Measurements from ENCODE around the gene CRP. TPM values are rescaled to one million over a fixed set of nuclear protein-coding genes. Genes with fewer than 3 reads are reported as not detected.
"Not testable (repeated sequence)": the region's sequence is repeated elsewhere in the genome, so short reads cannot be mapped to it uniquely, and the experiment has no call there.

The CRP gene
- total RNA-seq, 2 donors from 2014 or later, result not detected

GRCh38 chr1:159746666-159747065 lies 32.3 kb upstream of the CRP start:
- Histone ChIP-seq H3K4me1 (ENCODE audit: control insufficient read depth in 1 of 2, low read depth in 2 of 2) (no peaks in the 10 kb centered on the region), H3K27me3 (replicated peaks; ENCODE audit: insufficient read depth) (no peaks in the 10 kb centered on the region), H3K9me3 (no peaks in the 10 kb centered on the region), H3K36me3 (no peaks in the 10 kb centered on the region), H3K4me3 (no peak overlapping the region), H3K27ac (no peak overlapping the region)
- DNase-seq (ENCODE audit: low spot score) (no peak), ATAC-seq (ENCODE audit: insufficient number of reproducible peaks, low FRiP score, low read depth) (no peak)
- TF ChIP-seq CTCF (IDR thresholded peaks at IDR 0.05), result no peak

GRCh38 chr1:159743651-159744410 lies 29.4 kb upstream of the CRP start:
- DNase-seq (ENCODE audit: low spot score) (no peak), ATAC-seq (ENCODE audit: insufficient number of reproducible peaks, low FRiP score, low read depth) (no peak)
- H3K36me3 ChIP-seq, result no peaks in the 10 kb centered on the region
- H3K9me3 ChIP-seq, result no peaks in the 10 kb centered on the region
- H3K27ac ChIP-seq, result no peak overlapping the region
- no peak for TF ChIP-seq CTCF (IDR thresholded peaks at IDR 0.05)
- H3K27me3 ChIP-seq (replicated peaks; ENCODE audit: insufficient read depth), result no peaks in the 10 kb centered on the region
- no peaks in the 10 kb centered on the region for H3K4me1 ChIP-seq (ENCODE audit: control insufficient read depth in 1 of 2, low read depth in 2 of 2)
- no peak overlapping the region for H3K4me3 ChIP-seq

GRCh38 chr1:159737238-159737916 lies 23.0 kb upstream of the CRP start:
- Histone ChIP-seq H3K9me3 (no peaks in the 10 kb centered on the region), H3K36me3 (no peaks in the 10 kb centered on the region), H3K4me3 (no peak overlapping the region), H3K4me1 (ENCODE audit: control insufficient read depth in 1 of 2, low read depth in 2 of 2) (no peaks in the 10 kb centered on the region), H3K27ac (no peak overlapping the region), H3K27me3 (replicated peaks; ENCODE audit: insufficient read depth) (no peaks in the 10 kb centered on the region)
- ATAC-seq (ENCODE audit: insufficient number of reproducible peaks, low FRiP score, low read depth) (no peak), DNase-seq (ENCODE audit: low spot score) (no peak)
- TF ChIP-seq CTCF (IDR thresholded peaks at IDR 0.05), result no peak

- ATAC-seq (ENCODE audit: insufficient number of reproducible peaks, low FRiP score, low read depth); H3K4me1 ChIP-seq (ENCODE audit: control insufficient read depth in 1 of 2, low read depth in 2 of 2); H3K36me3 ChIP-seq; H3K4me3 ChIP-seq; H3K27ac ChIP-seq; DNase-seq (ENCODE audit: low spot score); H3K27me3 ChIP-seq (replicated peaks; ENCODE audit: insufficient read depth): not testable (repeated sequence)
- H3K9me3 ChIP-seq, result peaks cover 11% of the 10 kb centered on the region
Measured at GRCh38 chr1:159723188-159723587, 8.8 kb upstream of the CRP start.

- Histone ChIP-seq H3K27me3 (replicated peaks; ENCODE audit: insufficient read depth) (no peaks in the 10 kb centered on the region), H3K9me3 (peaks cover 11% of the 10 kb centered on the region), H3K4me1 (ENCODE audit: control insufficient read depth in 1 of 2, low read depth in 2 of 2) (no peaks in the 10 kb centered on the region), H3K36me3 (no peaks in the 10 kb centered on the region), H3K4me3 (no peak overlapping the region), H3K27ac (no peak overlapping the region)
- ATAC-seq (ENCODE audit: insufficient number of reproducible peaks, low FRiP score, low read depth), result no peak
- no peak for TF ChIP-seq CTCF (IDR thresholded peaks at IDR 0.05)
- no peak for DNase-seq (ENCODE audit: low spot score)
Measured at GRCh38 chr1:159719990-159720389, 5.6 kb upstream of the CRP start.

Measured in thoracic aorta (tissue), 2 donors.